Measurements from ENCODE around the gene NAA16.
A peak's percentile ranks its signal among the peaks of the same experiment; 100 is the strongest.
"Not testable (repeated sequence)": the region's sequence is repeated elsewhere in the genome, so short reads cannot be mapped to it uniquely, and the experiment has no call there.

Gene NAA16

DNA sequence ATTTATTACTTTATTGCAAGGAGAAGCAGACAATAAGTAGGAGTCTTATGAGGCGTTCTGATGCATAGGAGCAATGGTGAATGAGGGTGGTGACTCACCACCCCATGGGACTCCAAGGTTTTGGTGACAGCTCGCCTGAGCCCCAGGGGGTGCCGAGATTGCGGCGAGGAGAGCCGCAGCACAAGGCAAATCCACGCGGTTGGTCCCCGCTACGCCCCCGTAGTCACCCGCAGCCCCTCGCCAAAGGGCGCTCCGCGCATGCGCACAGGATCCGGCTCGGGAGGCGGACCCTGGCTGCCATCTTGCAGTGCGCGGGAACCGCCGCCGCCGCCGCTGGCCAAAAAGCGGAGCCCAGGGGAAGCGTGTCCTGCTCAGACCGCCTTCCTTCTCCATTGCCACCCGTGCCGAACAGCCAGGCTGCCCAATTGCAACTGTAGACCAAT lies at the start of gene NAA16:
Gene NAA16, plus strand, starts transcription at position 305 of the 443 bp plus-strand sequence. CDS start 262 bp downstream, outside the sequence.
- peak; percentile 87 for DNase-seq

GRCh38 chr13:41263261-41263971 lies 47.7 kb upstream of the NAA16 start, which contains the start of gene MTRF1:
Gene MTRF1, minus strand, starts transcription at chr13:41263576. Its CDS starts 2,669 bp downstream, at chr13:41260907.
- DNase-seq = peak; percentile 41

GRCh38 chr13:41267106-41267505 lies 44.0 kb upstream of the NAA16 start:
- DNase-seq = no peak

DNA sequence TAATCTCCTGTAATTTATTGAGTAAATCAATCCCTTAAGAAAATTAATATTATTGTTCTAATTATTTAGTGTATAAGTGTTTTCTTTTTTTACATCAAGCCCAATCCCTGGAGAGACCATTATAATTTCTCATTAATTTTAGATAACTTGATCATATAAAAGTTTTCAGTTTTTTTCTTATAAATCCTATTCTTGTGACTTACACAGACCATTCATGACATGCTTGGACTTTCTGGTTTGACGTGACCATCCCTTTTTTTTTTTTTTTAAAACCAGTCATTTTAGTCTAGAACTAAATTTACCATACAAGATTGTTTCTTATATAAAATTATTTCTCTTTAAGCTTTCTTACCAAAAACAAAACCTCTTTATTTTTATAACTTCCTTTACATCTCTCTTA lies 42.3 kb upstream of the NAA16 start:
- DNase-seq = no peak

DNA sequence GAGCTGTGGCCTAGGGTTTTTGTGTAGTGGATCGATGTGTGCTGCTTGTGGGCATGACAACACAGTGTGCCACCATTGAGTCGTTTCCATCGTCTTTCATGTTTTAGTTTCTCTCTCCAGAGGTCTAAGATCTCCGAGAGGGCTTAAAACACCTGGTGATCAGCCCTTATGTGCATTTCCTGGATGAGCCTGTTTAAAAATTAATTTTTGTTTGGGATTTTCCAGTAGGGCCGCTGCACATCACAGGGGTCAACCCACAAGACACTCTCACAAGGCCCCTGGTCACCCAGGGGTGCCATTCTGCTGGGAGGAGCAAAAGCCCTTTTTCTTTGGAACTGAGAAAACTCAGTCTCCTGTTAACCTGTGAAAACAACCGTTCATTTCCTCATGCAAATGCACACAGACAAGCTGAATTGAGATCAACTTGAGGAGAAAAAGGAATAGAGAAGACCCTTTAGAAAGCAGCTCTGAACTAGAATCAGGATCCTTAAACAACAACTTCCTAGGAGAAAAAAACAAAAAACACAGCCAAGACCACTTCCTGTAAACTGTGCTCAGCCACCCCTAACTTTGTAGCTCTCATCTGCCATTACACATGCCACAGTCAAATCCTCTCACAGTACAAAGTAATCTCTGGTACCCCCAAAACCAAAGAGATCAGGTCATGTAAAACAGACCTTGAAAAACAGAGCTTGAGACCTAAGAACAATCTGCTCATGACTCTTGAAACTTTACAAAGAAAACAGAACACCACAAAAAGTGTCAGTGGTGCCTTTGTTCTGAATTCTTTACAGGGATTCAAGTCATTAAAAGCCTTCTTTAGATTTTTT lies 39.4 kb upstream of the NAA16 start:
- DNase-seq = no peak

DNA sequence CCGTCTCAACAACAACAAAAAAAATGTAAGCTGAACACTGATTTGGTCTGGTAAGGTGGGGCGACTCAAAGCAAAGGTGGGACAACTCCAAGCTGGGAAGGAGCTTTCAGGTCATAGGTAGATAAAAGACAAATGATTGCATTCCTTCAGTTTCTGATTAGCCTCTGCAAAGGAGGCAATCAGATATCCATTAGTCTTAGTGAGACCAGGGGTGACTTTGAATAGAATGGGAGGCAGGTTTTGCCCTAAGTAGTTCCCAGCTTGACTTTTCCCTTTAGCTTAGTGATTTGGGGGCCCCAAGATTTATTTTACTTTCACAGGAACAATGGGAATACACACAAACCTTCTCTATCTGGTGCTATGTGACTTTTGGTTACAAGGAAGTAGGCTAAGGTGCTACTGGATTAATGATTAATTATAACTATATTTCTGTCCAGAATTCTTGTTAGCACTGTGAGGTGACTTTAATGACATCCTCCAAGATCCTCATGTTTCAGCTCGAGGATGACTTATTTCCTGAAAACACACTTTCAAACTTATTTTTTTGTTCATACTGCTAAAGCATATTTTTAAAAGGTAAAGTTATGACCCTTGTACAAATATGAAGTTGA lies 37.1 kb upstream of the NAA16 start:
- DNase-seq = no peak

DNA sequence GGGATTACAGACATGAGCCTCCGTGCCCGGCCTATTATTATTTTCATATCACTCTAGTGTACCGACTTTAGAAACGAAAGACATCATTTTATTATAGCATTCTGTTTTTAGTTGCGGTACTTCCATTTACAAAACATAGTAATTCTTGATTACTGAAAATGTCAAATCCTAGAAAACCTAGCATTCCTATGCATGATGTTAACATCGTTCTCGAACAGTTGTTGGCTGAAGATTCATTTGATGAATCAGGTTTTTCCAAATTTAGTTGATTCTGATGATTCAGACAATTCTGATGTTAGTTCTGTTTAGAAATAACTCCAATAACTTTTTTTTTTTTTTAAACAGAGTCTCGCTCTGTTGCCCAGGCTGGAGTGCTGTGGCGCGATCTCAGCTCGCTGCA lies 36.2 kb upstream of the NAA16 start:
- DNase-seq = no peak

GRCh38 chr13:41276824-41277223 lies 34.2 kb upstream of the NAA16 start:
- DNase-seq = no peak

- not testable (repeated sequence) for DNase-seq
These were observed 31.9 kb upstream of the NAA16 start for GRCh38 chr13:41279156-41279555.

DNA sequence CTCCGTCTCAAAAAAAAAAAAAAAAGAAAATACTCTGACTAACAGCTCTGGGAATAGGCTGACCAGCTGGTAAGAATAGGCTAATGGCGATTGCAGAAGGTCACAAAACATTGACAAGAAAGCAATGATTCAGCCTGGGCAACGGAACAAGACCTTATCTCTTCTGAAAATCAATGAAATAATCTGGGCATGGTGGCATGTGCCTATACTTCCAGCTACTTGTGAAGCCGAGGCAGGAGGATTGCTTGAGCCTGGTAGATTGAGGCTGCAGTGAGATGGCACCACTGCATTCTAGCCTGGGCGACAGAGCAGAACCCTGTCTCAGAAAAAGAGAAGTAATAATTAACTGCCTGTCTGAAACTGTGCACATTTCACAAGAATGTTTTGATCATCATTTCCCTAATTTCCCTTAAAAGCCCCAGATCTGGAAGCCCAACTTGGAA lies 28.9 kb upstream of the NAA16 start:
- no peak for DNase-seq

- DNase-seq = no peak
These were observed 26.4 kb upstream of the NAA16 start for GRCh38 chr13:41284512-41285288.

GRCh38 chr13:41286370-41286769 lies 24.7 kb upstream of the NAA16 start:
- DNase-seq = no peak

DNA sequence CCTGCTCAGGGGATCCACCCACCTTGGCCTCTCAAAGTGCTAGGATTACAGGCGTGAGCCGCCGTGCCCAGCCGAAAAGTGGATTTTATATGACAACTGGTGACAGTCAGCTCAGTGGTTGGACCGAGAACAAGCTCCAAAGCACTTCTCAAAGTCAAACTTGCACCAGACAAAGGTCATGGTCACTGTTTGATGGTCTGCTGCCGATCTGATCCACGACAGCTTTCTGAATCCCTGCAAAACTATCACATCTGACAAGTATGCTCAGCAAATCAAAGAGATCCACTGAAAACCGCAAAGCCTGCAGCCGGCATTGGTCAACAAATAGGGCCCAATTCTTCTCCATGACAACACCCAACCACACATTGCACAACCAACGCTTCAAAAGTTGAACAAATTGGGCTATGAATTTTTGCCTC lies 21.6 kb upstream of the NAA16 start:
- DNase-seq = no peak

DNA sequence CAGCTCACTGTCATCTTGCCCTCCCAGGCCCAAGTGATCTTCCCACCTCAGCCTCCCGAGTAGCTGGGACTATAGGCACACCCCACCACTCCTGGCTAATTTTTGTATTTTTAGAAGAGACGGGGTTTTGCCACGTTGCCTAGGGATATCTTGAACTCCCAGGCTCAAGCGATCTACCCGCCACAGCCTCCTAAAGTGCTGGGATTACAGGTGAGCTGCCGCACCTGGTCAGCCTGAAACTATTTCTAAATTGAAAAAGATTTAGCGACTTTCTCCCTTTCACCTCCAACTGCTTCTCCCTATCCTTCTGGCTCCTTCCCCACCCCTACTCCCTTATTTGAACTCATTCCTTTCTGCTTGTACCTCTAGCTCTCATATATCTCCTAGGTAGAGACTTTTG lies 19.8 kb upstream of the NAA16 start:
- no peak for DNase-seq

DNA sequence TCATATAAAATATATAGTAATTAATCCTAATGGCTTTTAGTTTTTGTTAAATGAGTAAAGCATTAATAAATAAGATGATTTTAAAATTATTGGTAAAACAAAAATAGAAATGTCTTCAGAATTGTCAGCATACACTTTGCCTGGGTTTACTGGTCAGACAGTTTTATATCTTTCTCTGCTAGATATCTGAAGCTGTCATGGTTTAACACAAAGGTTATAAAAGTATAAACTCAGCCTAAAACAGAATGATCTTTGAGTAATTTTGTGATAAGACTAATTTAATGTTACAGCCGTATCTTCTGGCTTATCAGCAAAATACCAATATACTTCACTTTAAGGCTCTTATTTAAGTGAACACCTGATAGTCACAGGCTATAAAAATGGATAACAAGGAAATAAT lies 17.8 kb upstream of the NAA16 start:
- DNase-seq = no peak

GRCh38 chr13:41294914-41295313 lies 16.2 kb upstream of the NAA16 start:
- no peak for DNase-seq

DNA sequence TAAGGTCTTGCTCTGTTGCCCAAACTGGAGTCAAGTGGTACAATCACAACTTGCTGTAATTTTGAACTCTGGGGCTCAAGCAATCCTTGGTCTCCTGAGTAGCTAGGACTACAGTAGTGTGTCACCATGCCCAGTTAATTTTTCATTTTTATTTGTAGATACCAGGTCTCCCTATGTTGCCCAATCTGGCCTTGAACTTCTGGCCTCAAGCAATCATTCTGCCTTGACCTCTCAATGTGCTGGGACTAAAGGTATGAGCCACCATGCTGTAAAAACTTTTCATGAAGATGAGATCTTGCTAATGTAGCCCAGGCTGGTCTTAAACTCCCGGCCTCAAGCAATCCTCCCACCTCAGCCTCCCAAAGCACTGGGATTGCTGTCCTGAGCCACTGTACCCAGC lies 15.1 kb upstream of the NAA16 start:
- DNase-seq = no peak

- DNase-seq = no peak
These were observed 14.0 kb upstream of the NAA16 start for GRCh38 chr13:41296879-41297646.

- DNase-seq = no peak
These were observed 11.6 kb upstream of the NAA16 start for GRCh38 chr13:41299316-41300094.

DNA sequence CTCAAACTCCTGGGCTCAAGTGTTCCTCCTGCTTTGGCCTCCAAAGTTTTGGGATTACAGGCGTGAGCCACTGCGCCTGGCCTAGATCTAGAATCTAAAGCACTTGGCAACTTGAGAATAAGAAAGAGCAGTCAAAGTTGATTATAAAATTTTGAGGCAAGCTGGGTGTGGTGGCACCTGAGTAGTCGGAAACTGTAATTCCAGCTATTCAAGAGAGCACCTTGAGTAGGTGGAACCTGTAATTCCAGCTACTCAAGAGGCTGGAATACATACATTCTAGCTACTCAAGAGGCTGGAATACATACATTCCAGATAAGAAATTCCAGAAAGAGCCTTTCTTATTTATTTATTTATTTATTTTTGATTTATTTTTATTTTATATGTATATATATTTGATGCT lies 8.3 kb upstream of the NAA16 start:
- no peak for DNase-seq

GRCh38 chr13:41304551-41304950 lies 6.5 kb upstream of the NAA16 start:
- no peak for DNase-seq

Data from NCI-H1092 (cell line).